A673 (cell line): ENCODE data around the gene SFN.

Source experiments
- CTCF ChIP-seq: fragments of 300-800, 200-600 bp; sonication (generic); conservative IDR thresholded peaks from 2 replicates; pipeline ENCODE4 v1.5.1; 2017; ENCODE audit warnings: low read depth, mild to moderate bottlenecking, antibody characterized with exemption, low read length, moderate library complexity, mixed read lengths
- EZH2 ChIP-seq: fragments of 200-600 bp; sonication (generic); IDR thresholded peaks from 2 replicates; pipeline ENCODE4 v1.6.1; 2017; ENCODE audit warnings: borderline replicate concordance, low read depth, mild to moderate bottlenecking, mixed read lengths, antibody characterized with exemption, low read length; ENCODE audit not compliant: poor library complexity, severe bottlenecking

GRCh38 chr1:26839779-26840178 is 23.2 kb upstream of the SFN start:
- TF ChIP-seq CTCF (no peak), EZH2 (no peak)
